ENCODE measurements around the gene IZUMO1R. TPM values are rescaled to one million over a fixed set of nuclear protein-coding genes. Genes with fewer than 3 reads are reported as not detected.
A peak's percentile ranks its signal among the peaks of the same experiment; 100 is the strongest.
"Not testable (repeated sequence)": the region's sequence is repeated elsewhere in the genome, so short reads cannot be mapped to it uniquely, and the experiment has no call there.

IZUMO1R gene
- polyA plus RNA-seq (ENCODE audit: insufficient read length in 4 of 4), result under 1 TPM in 1 of 4 donors, not detected in 3; 0.22 TPM

GRCh38 chr11:94303966-94304958 is at the start of gene IZUMO1R:
TSS of gene IZUMO1R (plus strand) at chr11:94304580. CDS start at chr11:94305637, 1,057 bp downstream.
- DNase-seq (ENCODE audit: low read depth in 4 of 4, low spot score in 2 of 4), result peak in 2 of 4 donors; percentile 20 to 21

GRCh38 chr11:94271885-94272372 is 32.5 kb upstream of the IZUMO1R start:
- no peak for DNase-seq (ENCODE audit: low read depth in 4 of 4, low spot score in 2 of 4)

GRCh38 chr11:94272738-94273313 is 31.6 kb upstream of the IZUMO1R start:
- DNase-seq (ENCODE audit: low read depth in 4 of 4, low spot score in 2 of 4), result peak in 2 of 4 donors; percentile 18 to 33

- no peak for DNase-seq (ENCODE audit: low read depth in 4 of 4, low spot score in 2 of 4)
Measured at GRCh38 chr11:94275961-94276360, 28.4 kb upstream of the IZUMO1R start.

- no peak for DNase-seq (ENCODE audit: low read depth in 4 of 4, low spot score in 2 of 4)
Measured at GRCh38 chr11:94276943-94277342, 27.4 kb upstream of the IZUMO1R start.

GRCh38 chr11:94278207-94278606 is 26.2 kb upstream of the IZUMO1R start:
- not testable (repeated sequence) for DNase-seq (ENCODE audit: low read depth in 4 of 4, low spot score in 2 of 4)

GRCh38 chr11:94279996-94280395 is 24.4 kb upstream of the IZUMO1R start:
- no peak for DNase-seq (ENCODE audit: low read depth in 4 of 4, low spot score in 2 of 4)

GRCh38 chr11:94281324-94281723 is 23.1 kb upstream of the IZUMO1R start:
- no peak for DNase-seq (ENCODE audit: low read depth in 4 of 4, low spot score in 2 of 4)

GRCh38 chr11:94283678-94284077 is 20.7 kb upstream of the IZUMO1R start:
- DNase-seq (ENCODE audit: low read depth in 4 of 4, low spot score in 2 of 4), result no peak

GRCh38 chr11:94295534-94295933 is 8.8 kb upstream of the IZUMO1R start:
- no peak for DNase-seq (ENCODE audit: low read depth in 4 of 4, low spot score in 2 of 4)

- no peak for DNase-seq (ENCODE audit: low read depth in 4 of 4, low spot score in 2 of 4)
Measured at GRCh38 chr11:94297985-94298576, 6.3 kb upstream of the IZUMO1R start.

- no peak for DNase-seq (ENCODE audit: low read depth in 4 of 4, low spot score in 2 of 4)
Measured at GRCh38 chr11:94302776-94303175, 1.6 kb upstream of the IZUMO1R start.

GRCh38 chr11:94305146-94305545 is 766 bp downstream of the IZUMO1R start:
- no peak for DNase-seq (ENCODE audit: low read depth in 4 of 4, low spot score in 2 of 4)

- DNase-seq (ENCODE audit: low read depth in 4 of 4, low spot score in 2 of 4), result no peak
Measured at GRCh38 chr11:94307101-94307791, 2.9 kb downstream of the IZUMO1R start.

GRCh38 chr11:94308024-94308423 is 3.6 kb downstream of the IZUMO1R start:
- no peak for DNase-seq (ENCODE audit: low read depth in 4 of 4, low spot score in 2 of 4)

- DNase-seq (ENCODE audit: low read depth in 4 of 4, low spot score in 2 of 4), result no peak
Measured at GRCh38 chr11:94309757-94310156, 5.4 kb downstream of the IZUMO1R start.

GRCh38 chr11:94310191-94310875 is 6.0 kb downstream of the IZUMO1R start:
- DNase-seq (ENCODE audit: low read depth in 4 of 4, low spot score in 2 of 4), result no peak

- no peak for DNase-seq (ENCODE audit: low read depth in 4 of 4, low spot score in 2 of 4)
Measured at GRCh38 chr11:94312339-94312738, 8.0 kb downstream of the IZUMO1R start.

GRCh38 chr11:94314064-94314463 is 9.7 kb downstream of the IZUMO1R start:
- DNase-seq (ENCODE audit: low read depth in 4 of 4, low spot score in 2 of 4), result no peak

- DNase-seq (ENCODE audit: low read depth in 4 of 4, low spot score in 2 of 4), result no peak
Measured at GRCh38 chr11:94315664-94316063, 11.3 kb downstream of the IZUMO1R start.
